Bronchial epithelial cell (primary cell): ENCODE measurements around the gene NPFFR1. TPM values are rescaled to one million over a fixed set of nuclear protein-coding genes. Genes with fewer than 3 reads are reported as not detected.
"Not testable (repeated sequence)": the region's sequence is repeated elsewhere in the genome, so short reads cannot be mapped to it uniquely, and the experiment has no call there.

Experiments
- DNase-seq: peaks from one replicate; pipeline ENCODE4 v3.0.0-alpha.2; 2010; ENCODE audit warnings: low read depth
- FAIRE-seq: peaks from 2 replicates; lab custom pipeline; 2011; peaks lifted over from hg19 to GRCh38; lab: Jason Lieb, UNC
- H3K27me3 ChIP-seq: 2 replicates; pipeline ENCODE4 v1.5.1; 2011; ENCODE audit warnings: low read length; ENCODE audit not compliant: control insufficient read depth, insufficient read depth
- H3K36me3 ChIP-seq: 2 replicates; pipeline ENCODE4 v1.5.1; 2011; ENCODE audit warnings: low read length; ENCODE audit not compliant: control insufficient read depth, insufficient read depth
- H3K4me3 ChIP-seq: 2 replicates; pipeline ENCODE4 v1.5.1; 2011; ENCODE audit warnings: mild to moderate bottlenecking, low read depth, low read length, control low read depth
- total RNA-seq: library from RNA; depleted of rRNA; stranded (reverse); fragments of >200 nt; gene quantifications from 2 replicates; pipeline ENCODE4 v1.2.1, GENCODE V29; 2014
- TF ChIP-seq, protein P1 (sequence below): IDR thresholded peaks from 2 replicates; pipeline ENCODE4 v1.5.1; 2011; ENCODE audit warnings: mild to moderate bottlenecking, moderate library complexity, low read length, control low read depth, inconsistent platforms; ENCODE audit not compliant: insufficient read depth, severe bottlenecking

The NPFFR1 gene
- total RNA-seq, 1 donor from 2014 or later, result not detected

GRCh38 chr10:70232155-70232858 lies 51.5 kb downstream of the NPFFR1 start:
- FAIRE-seq, result no peak
- Histone ChIP-seq H3K27me3 (no peaks in the 10 kb centered on the region), H3K36me3 (peaks cover 4% of the 10 kb centered on the region), H3K4me3 (peak overlapping the region; percentile 94)
- TF ChIP-seq, protein P1, sequence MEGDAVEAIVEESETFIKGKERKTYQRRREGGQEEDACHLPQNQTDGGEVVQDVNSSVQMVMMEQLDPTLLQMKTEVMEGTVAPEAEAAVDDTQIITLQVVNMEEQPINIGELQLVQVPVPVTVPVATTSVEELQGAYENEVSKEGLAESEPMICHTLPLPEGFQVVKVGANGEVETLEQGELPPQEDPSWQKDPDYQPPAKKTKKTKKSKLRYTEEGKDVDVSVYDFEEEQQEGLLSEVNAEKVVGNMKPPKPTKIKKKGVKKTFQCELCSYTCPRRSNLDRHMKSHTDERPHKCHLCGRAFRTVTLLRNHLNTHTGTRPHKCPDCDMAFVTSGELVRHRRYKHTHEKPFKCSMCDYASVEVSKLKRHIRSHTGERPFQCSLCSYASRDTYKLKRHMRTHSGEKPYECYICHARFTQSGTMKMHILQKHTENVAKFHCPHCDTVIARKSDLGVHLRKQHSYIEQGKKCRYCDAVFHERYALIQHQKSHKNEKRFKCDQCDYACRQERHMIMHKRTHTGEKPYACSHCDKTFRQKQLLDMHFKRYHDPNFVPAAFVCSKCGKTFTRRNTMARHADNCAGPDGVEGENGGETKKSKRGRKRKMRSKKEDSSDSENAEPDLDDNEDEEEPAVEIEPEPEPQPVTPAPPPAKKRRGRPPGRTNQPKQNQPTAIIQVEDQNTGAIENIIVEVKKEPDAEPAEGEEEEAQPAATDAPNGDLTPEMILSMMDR, result no peak
- peak; percentile 74 for DNase-seq

DNA sequence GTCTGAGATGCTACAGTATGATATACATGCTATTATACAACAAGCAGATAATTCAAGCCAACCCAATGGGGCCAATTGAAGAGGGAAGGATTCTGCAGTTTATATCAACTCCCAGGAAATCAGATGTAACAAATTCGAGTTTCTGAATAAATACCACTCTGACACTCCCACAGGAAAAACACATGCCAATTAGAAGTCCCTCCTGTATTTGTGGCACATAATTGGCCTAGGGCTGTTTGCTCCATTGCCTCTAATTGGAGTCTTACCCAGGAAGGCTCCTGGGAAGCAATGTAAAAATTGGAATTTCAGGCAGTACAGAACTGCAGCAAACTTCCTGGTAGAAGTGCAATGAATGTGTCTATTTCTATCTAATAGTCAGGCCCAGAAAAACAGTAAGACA lies 55.3 kb downstream of the NPFFR1 start:
- DNase-seq (no peak), FAIRE-seq (no peak)
- Histone ChIP-seq H3K27me3 (no peaks in the 10 kb centered on the region), H3K36me3 (peaks cover 6% of the 10 kb centered on the region), H3K4me3 (no peak overlapping the region)
- TF ChIP-seq, protein P1, result no peak

GRCh38 chr10:70227548-70228320 lies 56.1 kb downstream of the NPFFR1 start:
- Histone ChIP-seq H3K27me3 (no peaks in the 10 kb centered on the region), H3K4me3 (no peak overlapping the region), H3K36me3 (peaks cover 6% of the 10 kb centered on the region)
- TF ChIP-seq, protein P1, result no peak
- DNase-seq, result peak; percentile 45
- FAIRE-seq, result no peak

DNA sequence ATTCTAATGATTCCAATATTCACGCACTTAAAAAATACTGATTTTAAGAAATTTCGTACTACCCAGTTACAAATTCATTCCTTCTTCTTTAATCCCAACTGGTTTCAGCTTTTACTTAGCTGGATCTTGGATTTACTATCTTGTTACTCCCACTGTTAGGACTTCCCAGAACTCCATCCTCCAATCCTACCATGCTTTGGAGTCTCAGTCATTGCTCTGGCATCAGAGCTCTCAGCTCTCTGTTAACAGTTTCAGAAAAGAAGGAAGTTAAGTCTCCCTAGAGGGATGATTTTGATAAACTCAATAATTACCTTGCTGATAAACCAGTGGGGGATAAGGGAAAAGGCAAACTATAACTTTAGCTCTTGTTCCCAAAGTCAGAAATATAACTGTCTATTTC lies 60.1 kb downstream of the NPFFR1 start:
- DNase-seq, result no peak
- Histone ChIP-seq H3K36me3 (peaks cover 2% of the 10 kb centered on the region), H3K4me3 (no peak overlapping the region), H3K27me3 (no peaks in the 10 kb centered on the region)
- FAIRE-seq, result no peak
- TF ChIP-seq, protein P1, result no peak

DNA sequence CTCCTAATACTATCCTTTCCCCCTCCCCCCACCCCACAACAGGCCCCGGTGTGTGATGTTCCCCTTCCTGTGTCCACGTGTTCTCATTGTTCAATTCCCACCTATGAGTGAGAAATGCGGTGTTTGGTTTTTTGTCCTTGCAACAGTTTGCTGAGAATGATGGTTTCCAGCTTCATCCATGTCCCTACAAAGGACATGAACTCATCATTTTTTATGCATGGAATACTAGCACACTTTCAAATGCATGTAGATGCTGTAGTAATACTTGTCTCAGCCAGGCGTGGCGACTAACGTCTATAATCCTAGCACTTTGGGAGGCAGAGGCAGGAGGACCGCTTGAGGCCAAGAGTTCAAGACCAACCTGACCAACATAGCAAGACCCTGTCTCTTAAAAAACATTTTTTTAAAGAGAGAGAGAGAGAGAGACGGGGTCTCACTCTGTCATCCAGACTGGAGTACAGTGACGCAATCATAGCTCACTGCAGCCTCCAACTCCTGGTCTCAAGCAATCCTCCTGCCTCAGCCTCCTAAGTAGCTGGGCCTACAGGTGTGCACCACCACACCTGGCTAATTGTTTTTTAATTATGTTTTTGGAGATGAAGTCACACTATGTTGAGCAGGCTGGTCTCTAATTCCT lies 60.9 kb downstream of the NPFFR1 start:
- DNase-seq, FAIRE-seq, H3K27me3 ChIP-seq, H3K4me3 ChIP-seq, H3K36me3 ChIP-seq: not testable (repeated sequence)

GRCh38 chr10:70222340-70222794 lies 61.4 kb downstream of the NPFFR1 start:
- peak; percentile 90 for DNase-seq
- no peak for FAIRE-seq
- H3K4me3 ChIP-seq, result no peak overlapping the region

More at GRCh38 chr10:70222340-70222794, 61.4 kb downstream of the NPFFR1 start:
- no peaks in the 10 kb centered on the region for H3K27me3 ChIP-seq
- peaks cover 2% of the 10 kb centered on the region for H3K36me3 ChIP-seq
- TF ChIP-seq, protein P1, result no peak
